B cell (primary cell): ENCODE data around the gene KRT75. TPM values are rescaled to one million over a fixed set of nuclear protein-coding genes. Genes with fewer than 3 reads are reported as not detected.
"Not testable (repeated sequence)": the region's sequence is repeated elsewhere in the genome, so short reads cannot be mapped to it uniquely, and the experiment has no call there.

Source experiments
- ATAC-seq: fragments of 200-7000 bp; cut with Tn5 transposase; one replicate; pipeline ENCODE4 v1.10.0; 2021; ENCODE audit warnings: low read depth, mild to moderate bottlenecking, moderate number of reproducible peaks, moderate library complexity
- CTCF ChIA-PET: fragments of 350-600 bp; sonication (Branson Sonifier 250); formaldehyde crosslinking; loops from one replicate; lab custom pipeline; 2021; ENCODE audit warnings: antibody characterized with exemption, inconsistent platforms; lab: Charles Lee
- POLR2A ChIA-PET: fragments of 350-600 bp; sonication (Branson Sonifier 250); formaldehyde crosslinking; loops from one replicate; lab custom pipeline; 2021; ENCODE audit warnings: antibody characterized with exemption; lab: Charles Lee
- DNase-seq: peaks from one replicate; pipeline ENCODE4 v3.0.0; 2013
- H2AFZ ChIP-seq: 2 replicates; pipeline ENCODE4 v1.6.1; 2012; ENCODE audit warnings: mild to moderate bottlenecking, low read depth, low read length; ENCODE audit not compliant: insufficient read depth, poor library complexity, severe bottlenecking
- H3K27ac ChIP-seq, 2 donors: 1 replicate in 1 of 2; 2 replicates in 1 of 2; pipeline ENCODE4 v1.5.1; 2012 to 2013; ENCODE audit warnings: low read length in 2 of 2, mild to moderate bottlenecking in 2 of 2, moderate library complexity in 1 of 2
- H3K27me3 ChIP-seq, 4 experiments: fragments of 200-600 bp in 1 of 4; sonication (generic) in 1 of 4; replicated peaks in 1 of 4; 1 replicate in 2 of 4; 2 replicates in 2 of 4; pipeline versions ENCODE4 v1.6.1 to v1.7.0; 2013 to 2016; ENCODE audit warnings: low read length in 3 of 4, mild to moderate bottlenecking in 2 of 4, mixed read lengths in 1 of 4, moderate library complexity in 1 of 4; ENCODE audit not compliant: insufficient read depth in 4 of 4, control insufficient read depth in 3 of 4; ENCODE audit errors: control extremely low read depth in 1 of 4
- H3K36me3 ChIP-seq, 2 experiments: replicated peaks in 1 of 2; 1 replicate in 1 of 2; 2 replicates in 1 of 2; pipeline versions ENCODE4 v1.6.1 to v1.7.1; 2013; ENCODE audit warnings: low read length in 1 of 2; ENCODE audit not compliant: insufficient read depth in 2 of 2, control insufficient read depth in 1 of 2; ENCODE audit errors: control extremely low read depth in 1 of 2, extremely low read depth in 1 of 2
- H3K4me1 ChIP-seq, 2 donors: fragments of 200-600 bp in 1 of 2; sonication (generic) in 1 of 2; 1 replicate in 1 of 2; 2 replicates in 1 of 2; pipeline versions ENCODE4 v1.5.1 to v1.6.1; 2013 to 2017; ENCODE audit warnings: low read length in 2 of 2; ENCODE audit not compliant: control insufficient read depth in 2 of 2, insufficient read depth in 2 of 2
- H3K4me2 ChIP-seq: replicated peaks from 2 replicates; pipeline ENCODE3; 2012; ENCODE audit warnings: mild to moderate bottlenecking, low read depth, low read length; ENCODE audit not compliant: poor library complexity, severe bottlenecking
- H3K4me3 ChIP-seq, 5 experiments: fragments of 200-600 bp in 1 of 5; sonication (generic) in 1 of 5; 1 replicate in 3 of 5; 2 replicates in 2 of 5; pipeline versions ENCODE4 v1.5.1 to v1.7.0; 2011 to 2016; ENCODE audit warnings: low read length in 4 of 5, mild to moderate bottlenecking in 4 of 5, low read depth in 2 of 5, control low read depth in 1 of 5, moderate library complexity in 1 of 5; ENCODE audit not compliant: insufficient read depth in 1 of 5; ENCODE audit errors: control extremely low read depth in 1 of 5, extremely low read depth in 1 of 5
- H3K79me2 ChIP-seq: fragments of 200-600 bp; sonication (generic); one replicate; pipeline ENCODE4 v1.6.0; 2016; ENCODE audit warnings: low read length; ENCODE audit not compliant: control insufficient read depth, insufficient read depth
- H3K9ac ChIP-seq: fragments of 200-600 bp; sonication (generic); 2 replicates; pipeline ENCODE4 v1.6.1; 2017; ENCODE audit warnings: mild to moderate bottlenecking, low read length, moderate library complexity
- H3K9me3 ChIP-seq, 3 donors: one replicate each; pipeline versions ENCODE4 v1.6.1 to v1.7.1; 2013; ENCODE audit warnings: low read length in 2 of 3; ENCODE audit not compliant: control insufficient read depth in 2 of 3, insufficient read depth in 1 of 3; ENCODE audit errors: control extremely low read depth in 1 of 3
- H4K20me1 ChIP-seq: 2 replicates; pipeline ENCODE4 v1.6.0; 2012; ENCODE audit warnings: mild to moderate bottlenecking, low read length; ENCODE audit not compliant: insufficient read depth, control insufficient read depth, poor library complexity, severe bottlenecking
- H3K27ac Mint-ChIP-seq: one replicate; pipeline ENCODE4 v1.8.0; 2021; ENCODE audit warnings: mixed read lengths
- H3K27me3 Mint-ChIP-seq: one replicate; pipeline ENCODE4 v1.8.0; 2021; ENCODE audit warnings: mixed read lengths
- H3K4me1 Mint-ChIP-seq: one replicate; pipeline ENCODE4 v1.8.0; 2021; ENCODE audit warnings: mixed read lengths
- H3K4me3 Mint-ChIP-seq: one replicate; pipeline ENCODE4 v1.8.0; 2021; ENCODE audit warnings: mixed read lengths
- H3K9me3 Mint-ChIP-seq: one replicate; pipeline ENCODE4 v1.8.0; 2022; ENCODE audit warnings: mixed read lengths; ENCODE audit not compliant: insufficient read depth
- EZH2 ChIP-seq: IDR thresholded peaks from 2 replicates; pipeline ENCODE4 v1.6.1; 2012; ENCODE audit warnings: borderline replicate concordance, low read depth, mild to moderate bottlenecking, moderate library complexity, low read length; ENCODE audit not compliant: insufficient read depth, poor library complexity, severe bottlenecking
- WGBS: methylation state at CpG from one replicate; pipeline ENCODE4 v1.1.5; 2013; ENCODE audit warnings: missing lambda C conversion rate; ENCODE audit not compliant: insufficient coverage; 5-methylcytosine and 5-hydroxymethylcytosine counted together
- intact Hi-C: fragments of 100-400 bp; cut with micrococcal nuclease; formaldehyde crosslinking; loops from one replicate; pipeline ENCODE4 v1.10.0; 2022
- polyA plus RNA-seq: library from polyadenylated mRNA; depleted of rRNA; stranded (reverse); fragments of >200 nt; gene quantifications from 2 replicates; pipeline ENCODE4 v1.2.3, GENCODE V29; 2012
- total RNA-seq, 2 donors: library from RNA; stranded (reverse); fragments of 120-200 nt in 1 of 2; gene quantifications; 1 replicate in 1 of 2; 2 replicates in 1 of 2; pipeline versions ENCODE4 v1.2.3 to v1.2.4, GENCODE V29; 2013 to 2022
- TF ChIP-seq, protein P1 (sequence below): fragments of 200-600 bp; IDR thresholded peaks from one replicate; pipeline ENCODE4 v1.8.0; 2022; ENCODE audit warnings: antibody characterized with exemption, mild to moderate bottlenecking

The KRT75 gene
- total and polyA plus RNA-seq, 2 donors (not counting 1 experiment from before 2014, with no cell fraction given), result not detected

DNA sequence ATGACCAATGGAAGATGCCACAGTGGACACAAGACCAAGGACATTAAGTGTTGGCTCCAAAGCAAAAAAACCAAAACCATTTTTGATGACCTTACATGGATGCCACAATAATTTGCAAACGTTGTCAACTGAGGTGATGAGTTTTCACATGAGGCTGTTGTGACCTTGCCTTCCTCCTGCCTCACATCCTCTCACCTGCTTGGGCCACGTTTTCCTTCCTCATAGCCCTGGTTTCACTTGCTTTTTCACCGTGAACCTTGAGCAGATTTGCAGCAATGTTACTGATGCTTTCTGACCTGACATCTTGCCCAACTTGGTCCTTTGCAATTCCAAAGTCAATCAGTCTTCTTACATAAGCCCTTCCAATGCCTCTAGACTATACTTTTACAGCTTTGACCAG lies 14.1 kb upstream of the KRT75 start:
- DNase-seq (no peak), ATAC-seq (no peak)
- no peaks in the 10 kb centered on the region for H3K79me2 ChIP-seq
- intact Hi-C loops, result no loop called here
- POLR2A ChIA-PET, result no interaction called here
- Mint-ChIP-seq H3K27me3 (peaks cover 20% of the 10 kb centered on the region), H3K9me3 (no peaks in the 10 kb centered on the region), H3K4me1 (peaks cover 3% of the 10 kb centered on the region), H3K4me3 (no peak overlapping the region), H3K27ac (no peak overlapping the region)
- no peaks in the 10 kb centered on the region for H3K4me1 ChIP-seq
- H3K36me3 ChIP-seq, result no peaks in the 10 kb centered on the region
- no peaks in the 10 kb centered on the region for H4K20me1 ChIP-seq
- no peak overlapping the region for H3K27ac ChIP-seq
- no peaks in the 10 kb centered on the region for H3K9me3 ChIP-seq
- no peak overlapping the region for H2AFZ ChIP-seq
- no peak overlapping the region for H3K4me2 ChIP-seq
- 37% methylated on average over 3 of the region's 3 CpGs for WGBS
- no peak overlapping the region for H3K4me3 ChIP-seq
- TF ChIP-seq, protein P1, sequence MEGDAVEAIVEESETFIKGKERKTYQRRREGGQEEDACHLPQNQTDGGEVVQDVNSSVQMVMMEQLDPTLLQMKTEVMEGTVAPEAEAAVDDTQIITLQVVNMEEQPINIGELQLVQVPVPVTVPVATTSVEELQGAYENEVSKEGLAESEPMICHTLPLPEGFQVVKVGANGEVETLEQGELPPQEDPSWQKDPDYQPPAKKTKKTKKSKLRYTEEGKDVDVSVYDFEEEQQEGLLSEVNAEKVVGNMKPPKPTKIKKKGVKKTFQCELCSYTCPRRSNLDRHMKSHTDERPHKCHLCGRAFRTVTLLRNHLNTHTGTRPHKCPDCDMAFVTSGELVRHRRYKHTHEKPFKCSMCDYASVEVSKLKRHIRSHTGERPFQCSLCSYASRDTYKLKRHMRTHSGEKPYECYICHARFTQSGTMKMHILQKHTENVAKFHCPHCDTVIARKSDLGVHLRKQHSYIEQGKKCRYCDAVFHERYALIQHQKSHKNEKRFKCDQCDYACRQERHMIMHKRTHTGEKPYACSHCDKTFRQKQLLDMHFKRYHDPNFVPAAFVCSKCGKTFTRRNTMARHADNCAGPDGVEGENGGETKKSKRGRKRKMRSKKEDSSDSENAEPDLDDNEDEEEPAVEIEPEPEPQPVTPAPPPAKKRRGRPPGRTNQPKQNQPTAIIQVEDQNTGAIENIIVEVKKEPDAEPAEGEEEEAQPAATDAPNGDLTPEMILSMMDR, result no peak
- TF ChIP-seq EZH2, result no peak
- H3K27me3 ChIP-seq, result peaks cover 0 to 3% (median 0%) of the 10 kb centered on the region in 4 experiments
- CTCF ChIA-PET, result no interaction called here
- H3K9ac ChIP-seq, result no peak overlapping the region

DNA sequence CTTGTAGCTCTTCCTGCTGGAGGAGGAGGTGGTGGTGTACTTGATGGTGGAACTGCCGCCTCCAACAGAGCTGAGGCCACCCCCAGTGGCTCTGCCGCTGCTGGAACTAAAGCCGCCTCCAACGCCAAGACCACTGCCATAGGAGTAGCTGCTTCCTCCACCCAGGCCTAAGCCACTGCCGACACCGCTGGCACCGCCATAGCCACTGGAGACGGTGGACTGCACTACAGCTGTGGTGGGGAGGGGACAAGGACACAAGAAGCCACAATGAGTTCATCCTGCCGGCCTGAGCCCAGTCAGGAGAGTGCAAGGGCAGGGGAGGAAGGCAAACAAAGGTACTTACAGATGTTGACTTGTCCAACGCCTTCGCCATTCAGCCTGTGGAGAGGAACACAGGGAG lies 13.0 kb upstream of the KRT75 start:
- H3K27me3 ChIP-seq, H3K36me3 ChIP-seq, H3K4me2 ChIP-seq, H3K4me3 ChIP-seq, H3K9ac ChIP-seq, H3K9me3 Mint-ChIP-seq, H2AFZ ChIP-seq, ATAC-seq, POLR2A ChIA-PET, H3K9me3 ChIP-seq, DNase-seq, H3K79me2 ChIP-seq, H4K20me1 ChIP-seq, CTCF ChIA-PET, H3K4me1 ChIP-seq, intact Hi-C loops, H3K4me3 Mint-ChIP-seq, H3K4me1 Mint-ChIP-seq, H3K27ac Mint-ChIP-seq, H3K27ac ChIP-seq: not testable (repeated sequence)
- H3K27me3 Mint-ChIP-seq, result peaks cover 24% of the 10 kb centered on the region
- 96% methylated on average over 4 of the region's 11 CpGs for WGBS
